ENCODE data around the gene PARVG. TPM values are rescaled to one million over a fixed set of nuclear protein-coding genes. Genes with fewer than 3 reads are reported as not detected.
"Not testable (repeated sequence)": the region's sequence is repeated elsewhere in the genome, so short reads cannot be mapped to it uniquely, and the experiment has no call there.

PARVG gene
- total RNA-seq, 1 donor from 2014 or later: 0.34 TPM

- no peak for DNase-seq
Observed at GRCh38 chr22:44214764-44215163, 34.0 kb downstream of the PARVG start.

- DNase-seq: no peak
Observed at GRCh38 chr22:44215287-44215686, 34.6 kb downstream of the PARVG start.

DNA sequence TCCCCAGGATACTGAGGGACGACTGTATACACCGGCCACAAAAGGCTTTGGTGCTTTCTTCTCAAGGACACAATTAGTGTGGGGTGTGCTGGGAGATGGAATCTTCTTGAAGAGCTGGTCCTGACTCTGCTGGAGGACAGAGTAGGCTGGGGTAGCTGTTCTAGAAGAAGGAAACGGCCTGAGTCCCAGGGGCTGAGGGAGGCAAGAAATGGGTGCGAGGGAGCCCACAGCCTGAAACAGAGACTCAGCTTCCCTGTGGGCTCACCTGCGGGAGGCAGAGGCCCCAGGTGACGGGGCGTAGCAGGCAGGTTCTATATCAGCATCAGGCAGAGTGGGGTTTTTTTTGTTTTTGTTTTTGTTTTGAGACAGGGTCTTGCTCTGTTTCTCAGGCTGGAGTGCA lies 36.6 kb downstream of the PARVG start:
- no peak for DNase-seq

DNA sequence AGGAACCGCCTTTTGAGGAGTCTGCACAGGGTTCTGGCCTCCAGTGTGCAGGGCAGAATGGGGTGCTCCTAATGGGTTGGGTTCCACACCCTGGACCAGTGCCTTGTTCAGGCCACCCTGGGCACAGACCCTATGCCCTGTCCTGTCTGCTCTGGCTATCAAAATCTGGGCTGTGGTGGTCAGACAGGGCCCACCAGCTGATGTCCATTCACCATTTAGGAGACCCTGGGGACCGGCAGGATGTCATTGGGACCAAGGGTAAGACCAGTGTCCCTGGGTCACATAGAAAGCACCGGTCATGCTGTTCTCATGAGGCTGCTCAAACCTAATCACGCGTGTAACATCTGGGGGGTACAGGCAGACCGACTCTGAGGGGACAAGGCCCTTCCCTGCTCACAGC lies 37.3 kb downstream of the PARVG start:
- DNase-seq: no peak

GRCh38 chr22:44219101-44219870 lies 38.6 kb downstream of the PARVG start:
- no peak for DNase-seq

DNA sequence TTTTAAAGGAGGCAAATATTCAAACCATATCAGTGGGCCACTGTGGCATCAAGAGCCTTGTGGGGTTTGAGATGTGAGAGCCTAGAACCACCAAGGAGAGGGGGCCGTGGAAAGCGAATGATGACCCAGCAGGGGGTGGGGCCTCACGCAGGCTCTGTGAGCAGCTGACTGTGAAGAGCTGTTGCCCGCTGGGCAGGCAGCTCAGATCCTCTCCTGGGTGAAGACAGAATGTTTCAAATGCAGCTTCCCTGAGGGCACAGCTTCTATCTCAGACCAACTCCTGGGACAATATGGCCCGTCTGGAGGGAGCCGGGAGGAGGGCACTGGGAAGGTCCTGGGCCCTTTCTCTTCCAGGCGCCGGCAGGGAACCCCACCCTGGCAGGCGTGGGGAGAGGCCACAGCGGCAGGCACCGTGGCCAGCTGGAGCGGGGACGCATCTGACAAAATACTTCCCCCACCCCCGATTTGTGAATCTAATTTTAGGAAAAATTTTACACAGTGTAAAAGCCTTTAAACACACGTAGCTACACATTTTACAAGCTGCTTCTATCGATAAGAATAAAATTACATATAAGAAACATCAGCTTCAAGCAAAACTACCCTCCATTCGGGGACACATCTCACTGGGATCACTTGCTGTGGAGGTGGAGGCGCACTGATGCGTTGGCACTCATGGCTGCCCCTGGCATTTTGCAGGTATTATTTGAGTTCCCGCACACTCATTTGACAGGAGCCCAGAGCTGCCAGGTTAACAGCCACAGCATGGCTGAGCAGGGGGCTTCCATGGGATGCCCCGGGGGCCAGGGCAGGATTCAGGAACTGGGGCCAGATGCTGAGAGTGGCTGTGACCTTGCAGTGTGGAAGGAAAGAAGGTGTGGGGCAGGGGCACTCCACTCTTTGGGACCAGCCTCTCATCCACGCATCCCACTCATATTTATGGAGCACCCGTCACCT lies 40.3 kb downstream of the PARVG start:
- DNase-seq: no peak

DNA sequence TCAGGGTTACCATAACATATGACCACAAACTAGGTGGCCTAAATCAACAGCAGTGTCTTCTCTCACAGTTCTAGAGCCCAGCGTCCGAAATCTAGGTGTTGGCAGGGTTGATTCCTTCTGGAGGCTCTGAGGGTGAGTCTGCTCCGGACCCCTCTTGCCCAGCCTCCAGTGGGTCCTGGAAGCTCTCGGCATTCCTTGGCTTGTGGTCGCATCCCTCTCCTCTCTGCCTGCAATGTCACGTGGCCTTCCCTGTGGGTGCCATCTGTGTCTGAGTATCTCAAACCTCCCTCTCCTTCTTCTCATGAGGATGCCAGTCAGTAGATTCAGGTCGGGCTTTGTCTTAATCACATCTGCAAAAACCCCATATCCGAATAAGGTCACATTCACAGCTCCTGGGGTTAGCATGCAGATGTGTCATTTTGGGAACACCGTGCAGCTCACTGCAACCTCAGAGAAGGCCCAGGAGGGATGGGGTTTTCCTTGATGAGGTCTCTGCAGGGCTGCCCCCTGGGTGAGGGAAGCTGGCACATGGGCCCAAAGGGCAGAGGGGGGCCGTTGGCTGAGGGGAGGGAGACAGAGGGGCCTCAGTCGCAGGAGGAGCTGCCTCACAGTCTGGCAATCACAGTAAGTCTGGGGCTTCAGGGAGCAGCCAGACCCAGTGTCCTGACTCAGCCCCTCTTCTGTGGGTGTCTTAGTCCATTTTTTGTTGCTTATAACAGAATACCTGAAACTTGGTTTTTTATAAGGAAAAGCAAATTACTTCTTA lies 41.2 kb downstream of the PARVG start:
- DNase-seq: no peak

DNA sequence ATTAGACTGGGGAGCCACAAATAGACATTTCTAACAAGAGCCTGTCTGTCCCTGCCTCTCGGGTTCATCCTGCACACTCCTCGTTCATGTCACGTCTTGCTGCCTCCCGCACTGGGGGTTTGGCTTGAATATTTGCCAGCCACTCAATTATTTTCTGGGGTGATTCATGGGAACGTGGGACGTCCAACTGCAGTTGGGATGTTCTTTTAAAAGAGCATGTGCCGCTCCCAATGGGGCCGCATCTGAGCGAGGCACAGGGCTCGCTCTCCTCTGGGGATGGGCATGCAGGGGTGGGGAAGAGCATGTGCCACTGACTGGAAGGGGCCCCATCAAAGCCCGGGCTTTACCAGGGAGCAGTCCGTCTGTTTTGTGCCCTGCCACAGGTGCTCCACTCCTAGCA lies 43.4 kb downstream of the PARVG start:
- no peak for DNase-seq

GRCh38 chr22:44225091-44225689 lies 44.5 kb downstream of the PARVG start:
- no peak for DNase-seq

DNA sequence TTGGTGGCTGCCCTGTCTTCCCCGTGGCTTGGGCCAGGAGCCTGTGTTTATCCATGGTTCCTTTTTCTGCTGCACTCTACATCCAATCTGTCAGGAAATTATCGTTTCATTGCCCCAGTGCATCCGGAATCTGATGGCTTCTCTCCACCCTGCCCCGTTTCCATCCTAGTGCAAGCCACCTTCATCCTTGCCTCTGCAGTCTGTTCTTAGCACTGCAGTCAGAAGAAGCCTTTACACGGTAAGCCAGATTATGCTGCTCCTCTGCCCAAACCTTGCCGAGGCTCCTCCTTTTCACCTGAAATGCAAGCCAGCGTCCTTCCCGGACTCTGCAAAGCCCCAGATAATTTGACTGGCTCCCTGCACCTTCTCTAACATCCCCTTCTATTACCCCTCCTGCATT lies 45.1 kb downstream of the PARVG start:
- DNase-seq: no peak

GRCh38 chr22:44229331-44229730 lies 48.6 kb downstream of the PARVG start:
- no peak for DNase-seq

GRCh38 chr22:44229809-44230208 lies 49.1 kb downstream of the PARVG start:
- DNase-seq: no peak

- no peak for DNase-seq
Observed at GRCh38 chr22:44231233-44231632, 50.5 kb downstream of the PARVG start.

GRCh38 chr22:44234372-44234771 lies 53.6 kb downstream of the PARVG start:
- DNase-seq: not testable (repeated sequence)

DNA sequence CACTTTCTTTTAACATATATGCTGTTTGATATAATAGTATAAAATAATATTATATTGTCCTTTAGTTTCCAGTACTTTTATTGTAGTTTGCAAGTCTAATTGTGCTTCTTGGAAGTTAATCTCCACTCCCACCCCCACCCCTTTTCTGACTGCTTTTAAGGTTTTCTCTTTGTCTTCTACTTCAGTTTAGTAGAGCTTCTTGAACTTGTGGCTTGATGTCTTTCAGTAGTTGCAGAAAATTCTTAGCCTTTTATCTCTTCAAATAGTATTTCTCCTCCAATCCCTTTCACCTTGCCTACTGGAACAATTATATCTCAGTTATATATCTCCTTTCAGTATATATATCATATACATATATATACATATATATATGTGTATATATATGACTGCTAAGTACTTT lies 56.6 kb downstream of the PARVG start:
- no peak for DNase-seq

GRCh38 chr22:44241121-44241520 lies 60.4 kb downstream of the PARVG start:
- not testable (repeated sequence) for DNase-seq

GRCh38 chr22:44242946-44243724 lies 62.4 kb downstream of the PARVG start:
- no peak for DNase-seq

DNA sequence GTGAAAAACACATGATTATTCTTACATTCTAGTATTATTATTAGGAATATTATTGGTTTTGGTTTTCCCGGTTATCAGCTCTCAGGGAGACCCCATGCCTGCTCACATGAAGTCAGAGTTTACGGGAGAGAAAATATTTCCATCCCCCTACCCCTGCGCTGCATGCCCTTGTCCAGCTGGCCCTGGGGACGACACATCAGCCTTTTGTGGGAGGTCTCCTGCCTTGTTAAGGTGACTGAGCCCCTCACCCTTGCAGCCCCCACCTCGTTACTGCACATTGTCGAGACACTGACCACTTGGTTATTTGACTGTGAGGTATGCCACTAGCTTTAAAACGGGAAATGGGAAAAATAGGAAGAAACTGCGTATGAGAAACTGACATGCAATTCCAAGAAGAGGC lies 63.0 kb downstream of the PARVG start:
- DNase-seq: no peak

DNA sequence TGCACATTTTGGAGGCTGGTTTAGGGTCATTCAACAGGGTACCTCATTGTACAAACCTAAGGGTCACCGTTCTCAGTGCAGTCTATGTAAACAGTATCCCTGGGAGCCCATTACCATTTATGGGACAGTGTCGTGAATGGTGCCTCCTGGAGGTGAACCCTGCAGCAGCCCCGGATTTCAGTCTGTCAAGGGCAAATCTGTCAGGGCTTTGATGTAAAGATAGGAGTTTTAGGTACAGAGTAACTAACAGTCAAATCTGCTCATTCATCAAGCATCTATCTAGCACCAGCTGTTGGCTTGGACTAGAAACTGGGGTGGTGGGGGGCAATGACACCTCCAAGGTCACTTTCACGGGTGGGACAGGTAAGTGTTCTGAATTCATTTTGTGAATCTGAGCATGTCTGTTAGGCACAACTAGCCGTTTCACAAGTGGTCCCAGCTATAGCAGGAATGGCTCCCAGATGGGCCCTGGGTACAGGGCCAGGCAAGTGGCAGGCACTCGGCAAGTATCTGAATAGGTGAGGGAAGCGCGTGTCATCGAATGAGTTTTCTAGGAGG lies 63.6 kb downstream of the PARVG start:
- DNase-seq: no peak

DNA sequence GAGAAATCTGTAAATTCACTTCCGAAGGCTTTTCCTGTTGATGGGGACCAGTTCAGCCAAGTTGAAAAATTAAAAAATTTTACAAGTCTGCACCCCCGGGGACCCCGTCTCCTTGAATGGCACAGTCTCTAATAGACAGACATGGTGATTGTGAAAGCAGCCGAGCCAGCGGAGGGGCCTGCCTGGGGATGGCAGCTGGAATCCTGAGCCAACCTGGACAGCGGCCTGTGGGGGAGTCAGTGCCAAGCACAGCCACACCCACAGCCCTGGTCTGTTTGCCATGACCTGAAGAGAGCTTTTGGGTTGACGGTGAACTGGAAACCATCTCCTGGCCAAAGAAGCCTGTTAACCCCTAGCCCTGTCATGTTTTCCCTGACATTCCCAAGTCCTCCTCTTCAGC lies 64.7 kb downstream of the PARVG start:
- DNase-seq: no peak

DNA sequence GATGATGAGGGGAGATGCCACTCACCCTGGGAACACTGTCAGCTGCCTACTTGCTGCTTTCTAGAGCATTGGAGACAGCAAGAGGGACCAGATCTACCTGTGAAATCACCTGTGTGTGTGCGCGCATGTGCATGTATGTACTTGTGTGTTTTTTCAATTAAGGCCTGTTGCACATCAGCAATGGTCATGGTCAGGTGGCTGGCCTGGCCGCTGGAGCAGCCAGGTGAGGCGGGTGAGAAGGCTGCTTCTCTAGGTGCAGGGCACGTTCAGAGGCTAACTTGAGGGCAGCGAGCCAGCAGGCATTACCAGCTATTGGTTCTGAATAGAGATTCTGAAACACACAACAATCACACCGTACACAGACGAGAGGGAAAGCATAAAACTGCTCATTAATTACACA lies 65.1 kb downstream of the PARVG start:
- DNase-seq: no peak

All from dermis blood vessel endothelial cell (primary cell).